A549 (cell line): ENCODE results near the gene TMBIM1. TPM values are rescaled to one million over a fixed set of nuclear protein-coding genes. Genes with fewer than 3 reads are reported as not detected.

Experiments
- polyA plus RNA-seq, 4 experiments: library from polyadenylated mRNA; depleted of rRNA in 3 of 4; stranded (reverse); fragments of >200 nt; fragmentation: RNase III in 1 of 4; extraction: RNeasy Plus Mini Kit Qiagen cat#74134 plus additional on column Dnase treatment in 1 of 4; gene quantifications; 2 replicates in 3 of 4; 3 replicates in 1 of 4; pipeline ENCODE4 v1.2.3, GENCODE V29; 2011 to 2017
- small RNA-seq, 6 experiments: library from RNA; depleted of rRNA; stranded (forward); fragments of <200 nt; gene quantifications; one replicate each; pipeline ENCODE3, GENCODE V24; 2012

TMBIM1 gene
- polyA plus RNA-seq, 2 of the 4 experiments (the other 2 are of a cell fraction) = 61.4 to 70.4 TPM

Small RNAs within 50 kb of the gene (small RNA-seq; reads per million reads assigned to genes)
- 0 reads per million in 6 experiments for gene MIR6810

Other genes with a start within 250 kb of the TMBIM1 start
- 0.04 TPM in 1 of 2 replicates, not detected in the other for gene RUFY4, start 223.2 kb downstream of the TMBIM1 start, polyA plus RNA-seq (2011; rRNA removed)
- gene RUFY4, start 223.2 kb downstream of the TMBIM1 start, polyA plus RNA-seq (2017; fragmentation: RNase III; extraction: RNeasy Plus Mini Kit Qiagen cat#74134 plus additional on column Dnase treatment) = not detected in 3 replicates
- gene CXCR2, start 166.5 kb downstream of the TMBIM1 start, polyA plus RNA-seq (2011; rRNA removed) = 0.08 TPM in 1 of 2 replicates, not detected in the other
- not detected in 3 replicates for gene CXCR2, start 166.5 kb downstream of the TMBIM1 start, polyA plus RNA-seq (2017; fragmentation: RNase III; extraction: RNeasy Plus Mini Kit Qiagen cat#74134 plus additional on column Dnase treatment)
- not detected in 2 replicates for gene CXCR1, start 125.5 kb downstream of the TMBIM1 start, polyA plus RNA-seq (2011; rRNA removed)
- not detected in 3 replicates for gene CXCR1, start 125.5 kb downstream of the TMBIM1 start, polyA plus RNA-seq (2017; fragmentation: RNase III; extraction: RNeasy Plus Mini Kit Qiagen cat#74134 plus additional on column Dnase treatment)
- 279 and 374 TPM in 2 replicates for gene ARPC2, start 75.3 kb downstream of the TMBIM1 start, polyA plus RNA-seq (2011; rRNA removed)
- gene ARPC2, start 75.3 kb downstream of the TMBIM1 start, polyA plus RNA-seq (2017; fragmentation: RNase III; extraction: RNeasy Plus Mini Kit Qiagen cat#74134 plus additional on column Dnase treatment) = 263 to 283 TPM (median 273 TPM) in 3 replicates
- gene GPBAR1, start 31.5 kb downstream of the TMBIM1 start, polyA plus RNA-seq (2011; rRNA removed) = 0.05 and 0.06 TPM in 2 replicates
- gene GPBAR1, start 31.5 kb downstream of the TMBIM1 start, polyA plus RNA-seq (2017; fragmentation: RNase III; extraction: RNeasy Plus Mini Kit Qiagen cat#74134 plus additional on column Dnase treatment) = 0.12 to 0.16 TPM (median 0.13 TPM) in 3 replicates
- 71.3 and 82.0 TPM in 2 replicates for gene AAMP, start 22.4 kb downstream of the TMBIM1 start, polyA plus RNA-seq (2011; rRNA removed)
- 165 to 173 TPM (median 168 TPM) in 3 replicates for gene AAMP, start 22.4 kb downstream of the TMBIM1 start, polyA plus RNA-seq (2017; fragmentation: RNase III; extraction: RNeasy Plus Mini Kit Qiagen cat#74134 plus additional on column Dnase treatment)
- 46.2 and 52.6 TPM in 2 replicates for gene PNKD, start 22.0 kb downstream of the TMBIM1 start, polyA plus RNA-seq (2011; rRNA removed)
- gene PNKD, start 22.0 kb downstream of the TMBIM1 start, polyA plus RNA-seq (2017; fragmentation: RNase III; extraction: RNeasy Plus Mini Kit Qiagen cat#74134 plus additional on column Dnase treatment) = 47.2 to 51.7 TPM (median 51.6 TPM) in 3 replicates
- 0.17 and 0.41 TPM in 2 replicates for gene CATIP, start 64.4 kb upstream of the TMBIM1 start, polyA plus RNA-seq (2011; rRNA removed)
- gene CATIP, start 64.4 kb upstream of the TMBIM1 start, polyA plus RNA-seq (2017; fragmentation: RNase III; extraction: RNeasy Plus Mini Kit Qiagen cat#74134 plus additional on column Dnase treatment) = 0.09 to 0.15 TPM in 2 of 3 replicates, not detected in the other
- gene SLC11A1, start 89.8 kb upstream of the TMBIM1 start, polyA plus RNA-seq (2011; rRNA removed) = 0.36 and 0.52 TPM in 2 replicates
- 0.11 to 0.18 TPM (median 0.14 TPM) in 3 replicates for gene SLC11A1, start 89.8 kb upstream of the TMBIM1 start, polyA plus RNA-seq (2017; fragmentation: RNase III; extraction: RNeasy Plus Mini Kit Qiagen cat#74134 plus additional on column Dnase treatment)
- 50.3 and 64.3 TPM in 2 replicates for gene CTDSP1, start 107.4 kb upstream of the TMBIM1 start, polyA plus RNA-seq (2011; rRNA removed)
- 34.6 to 42.8 TPM (median 39.5 TPM) in 3 replicates for gene CTDSP1, start 107.4 kb upstream of the TMBIM1 start, polyA plus RNA-seq (2017; fragmentation: RNase III; extraction: RNeasy Plus Mini Kit Qiagen cat#74134 plus additional on column Dnase treatment)
- 2.3 and 3.7 TPM in 2 replicates for gene VIL1, start 126.6 kb upstream of the TMBIM1 start, polyA plus RNA-seq (2011; rRNA removed)
- 1.2 to 1.9 TPM (median 1.9 TPM) in 3 replicates for gene VIL1, start 126.6 kb upstream of the TMBIM1 start, polyA plus RNA-seq (2017; fragmentation: RNase III; extraction: RNeasy Plus Mini Kit Qiagen cat#74134 plus additional on column Dnase treatment)